Measurements from ENCODE around the gene VPS13D. TPM values are rescaled to one million over a fixed set of nuclear protein-coding genes. Genes with fewer than 3 reads are reported as not detected.

The VPS13D gene
- total RNA-seq, 4 donors from 2014 or later: 33.2 to 115 (median 56.5) TPM

- intact Hi-C loops (cut with DNase I; ENCODE audit: low total_unique reads): no loop called here
- Histone ChIP-seq H3K4me1 (no peaks in the 10 kb centered on the region), H3K36me3 (no peaks in the 10 kb centered on the region), H3K4me3 (no peak overlapping the region), H3K27ac (no peak overlapping the region), H3K9me3 (no peaks in the 10 kb centered on the region), H3K27me3 (no peaks in the 10 kb centered on the region)
- TF ChIP-seq POLR2A (IDR thresholded peaks at IDR 0.05) (no peak), CTCF (IDR thresholded peaks at IDR 0.05) (no peak)
- no peak for DNase-seq
These were observed 118.3 kb downstream of the VPS13D start for GRCh38 chr1:12348113-12348512.

- peaks cover 0 to 3% of the 10 kb centered on the region in 2 donors for H3K4me1 ChIP-seq
- no peaks in the 10 kb centered on the region for H3K9me3 ChIP-seq
- H3K4me3 ChIP-seq: no peak overlapping the region
- H3K27me3 ChIP-seq: no peaks in the 10 kb centered on the region
- intact Hi-C loops (cut with DNase I; ENCODE audit: low total_unique reads): no loop called here
- DNase-seq: no peak
- H3K36me3 ChIP-seq: no peaks in the 10 kb centered on the region
- TF ChIP-seq CTCF (IDR thresholded peaks at IDR 0.05): no peak
- no peak for TF ChIP-seq POLR2A (IDR thresholded peaks at IDR 0.05)
- H3K27ac ChIP-seq: no peak overlapping the region
These were observed 124.2 kb downstream of the VPS13D start for GRCh38 chr1:12353981-12354380.

GRCh38 chr1:12356004-12356890, 126.4 kb downstream of the VPS13D start:
- Histone ChIP-seq H3K9me3 (no peaks in the 10 kb centered on the region), H3K36me3 (no peaks in the 10 kb centered on the region), H3K4me3 (no peak overlapping the region), H3K27me3 (no peaks in the 10 kb centered on the region), H3K4me1 (peaks cover 0 to 3% of the 10 kb centered on the region in 2 donors), H3K27ac (no peak overlapping the region)
- no peak for TF ChIP-seq POLR2A (IDR thresholded peaks at IDR 0.05)
- TF ChIP-seq CTCF (IDR thresholded peaks at IDR 0.05): no peak
- intact Hi-C loops (cut with DNase I; ENCODE audit: low total_unique reads): no loop called here
- no peak for DNase-seq

GRCh38 chr1:12358499-12358898, 128.7 kb downstream of the VPS13D start:
- no peak for DNase-seq
- intact Hi-C loops (cut with DNase I; ENCODE audit: low total_unique reads): no loop called here
- Histone ChIP-seq H3K27ac (no peak overlapping the region), H3K27me3 (no peaks in the 10 kb centered on the region), H3K4me3 (no peak overlapping the region), H3K4me1 (peaks cover 0 to 3% of the 10 kb centered on the region in 2 donors), H3K36me3 (no peaks in the 10 kb centered on the region), H3K9me3 (no peaks in the 10 kb centered on the region)
- TF ChIP-seq CTCF (IDR thresholded peaks at IDR 0.05) (no peak), POLR2A (IDR thresholded peaks at IDR 0.05) (no peak)

DNA sequence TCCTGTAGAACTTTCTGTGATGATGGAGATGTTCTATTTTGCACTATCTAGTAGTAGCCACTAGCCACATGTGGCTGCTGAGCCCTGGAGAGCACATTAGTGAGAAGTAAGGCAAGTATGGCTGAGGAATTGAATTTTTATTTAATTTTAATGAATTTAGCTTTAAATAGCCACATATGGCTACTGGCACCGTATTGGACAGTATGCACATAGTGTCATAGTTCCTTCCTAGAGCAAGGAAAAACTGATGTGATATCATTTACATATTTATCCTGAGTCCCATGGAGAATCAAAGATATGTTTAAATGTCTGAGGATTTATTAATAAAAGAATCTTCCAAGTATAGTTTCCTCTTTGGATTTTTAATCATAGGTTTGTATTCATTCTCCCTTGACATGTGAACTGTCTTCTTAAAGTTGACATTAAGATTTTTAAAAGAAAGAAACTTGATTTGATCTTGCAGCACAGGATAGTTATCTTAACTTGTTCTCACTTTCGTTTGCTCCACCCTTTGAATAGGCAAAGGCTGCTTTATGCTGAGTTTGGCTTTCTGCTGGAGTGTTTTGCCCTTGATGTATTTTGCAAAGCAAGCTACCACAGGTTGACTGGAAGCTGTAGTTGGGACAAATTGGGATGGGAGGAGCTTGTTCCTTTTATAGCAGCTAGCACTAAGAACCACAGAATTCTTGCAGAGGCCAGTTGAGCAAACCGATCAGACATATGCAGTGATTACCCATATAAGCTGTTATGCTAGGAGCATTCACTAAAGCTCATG, 129.7 kb downstream of the VPS13D start:
- TF ChIP-seq POLR2A (IDR thresholded peaks at IDR 0.05) (no peak), CTCF (IDR thresholded peaks at IDR 0.05) (no peak)
- intact Hi-C loops (cut with DNase I; ENCODE audit: low total_unique reads): no loop called here
- Histone ChIP-seq H3K4me3 (no peak overlapping the region), H3K9me3 (no peaks in the 10 kb centered on the region), H3K27me3 (no peaks in the 10 kb centered on the region), H3K4me1 (peaks cover 0 to 3% of the 10 kb centered on the region in 2 donors), H3K27ac (no peak overlapping the region), H3K36me3 (no peaks in the 10 kb centered on the region)
- DNase-seq: no peak

Measured in uterus (tissue), 4 donors.